IPS-15b (cell line): ENCODE results near the gene LRMDA.

ENCODE experiments used
- H3K27me3 ChIP-seq: one replicate; pipeline ENCODE4 v1.6.1; 2013; ENCODE audit warnings: low read length; ENCODE audit not compliant: control insufficient read depth, insufficient read depth
- H3K36me3 ChIP-seq: one replicate; pipeline ENCODE4 v1.6.1; 2013; ENCODE audit warnings: low read length; ENCODE audit not compliant: control insufficient read depth, insufficient read depth
- H3K4me1 ChIP-seq: one replicate; pipeline ENCODE4 v1.6.1; 2013; ENCODE audit warnings: mild to moderate bottlenecking, low read length; ENCODE audit not compliant: control insufficient read depth, insufficient read depth
- H3K4me3 ChIP-seq: one replicate; pipeline ENCODE4 v1.5.1; 2013; ENCODE audit warnings: low read depth, low read length
- H3K9ac ChIP-seq: one replicate; pipeline ENCODE4 v1.6.1; 2013; ENCODE audit warnings: low read depth, mild to moderate bottlenecking, low read length
- H3K9me3 ChIP-seq: one replicate; pipeline ENCODE4 v1.6.1; 2013; ENCODE audit warnings: mild to moderate bottlenecking, low read length; ENCODE audit not compliant: control insufficient read depth, insufficient read depth

LRMDA gene

GRCh38 chr10:75730847-75731246 is 299.4 kb downstream of the LRMDA start:
- no peaks in the 10 kb centered on the region for H3K36me3 ChIP-seq

GRCh38 chr10:75733135-75733890 is 301.9 kb downstream of the LRMDA start:
- H3K4me1 ChIP-seq: no peaks in the 10 kb centered on the region
- no peak overlapping the region for H3K9ac ChIP-seq
- H3K4me3 ChIP-seq: no peak overlapping the region
- no peaks in the 10 kb centered on the region for H3K27me3 ChIP-seq
- no peaks in the 10 kb centered on the region for H3K9me3 ChIP-seq
- no peaks in the 10 kb centered on the region for H3K36me3 ChIP-seq

More at GRCh38 chr10:75730847-75731246, 299.4 kb downstream of the LRMDA start:
- H3K9me3 ChIP-seq: no peaks in the 10 kb centered on the region
- H3K4me3 ChIP-seq: no peak overlapping the region
- no peaks in the 10 kb centered on the region for H3K27me3 ChIP-seq
- no peak overlapping the region for H3K9ac ChIP-seq
- no peaks in the 10 kb centered on the region for H3K4me1 ChIP-seq

- Histone ChIP-seq H3K9ac (no peak overlapping the region), H3K4me3 (no peak overlapping the region), H3K36me3 (no peaks in the 10 kb centered on the region), H3K27me3 (no peaks in the 10 kb centered on the region), H3K9me3 (no peaks in the 10 kb centered on the region), H3K4me1 (no peaks in the 10 kb centered on the region)
Measured at GRCh38 chr10:75736151-75736640, 304.8 kb downstream of the LRMDA start.

- Histone ChIP-seq H3K4me3 (no peak overlapping the region), H3K27me3 (no peaks in the 10 kb centered on the region), H3K4me1 (no peaks in the 10 kb centered on the region), H3K36me3 (no peaks in the 10 kb centered on the region), H3K9me3 (no peaks in the 10 kb centered on the region), H3K9ac (no peak overlapping the region)
Measured at GRCh38 chr10:75736889-75737579, 305.6 kb downstream of the LRMDA start.

DNA sequence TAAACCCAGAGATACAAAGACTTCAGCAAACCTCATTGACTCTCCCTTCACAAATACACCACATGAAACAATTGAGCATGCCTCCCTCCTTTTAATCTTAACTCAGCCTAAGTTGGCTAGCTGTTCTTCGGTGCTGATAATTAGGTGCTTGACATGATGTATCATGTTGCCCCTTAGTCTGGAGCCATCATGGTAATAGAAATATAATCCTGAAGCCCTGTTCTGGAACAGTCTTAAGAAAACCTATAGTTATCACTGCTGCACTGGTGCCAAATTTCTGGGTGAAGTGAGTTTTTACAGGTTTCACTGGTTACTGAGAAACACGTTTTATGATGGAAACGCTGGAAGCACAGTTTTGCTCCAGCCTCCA is 306.1 kb downstream of the LRMDA start:
- H3K9me3 ChIP-seq: no peaks in the 10 kb centered on the region
- no peaks in the 10 kb centered on the region for H3K27me3 ChIP-seq
- H3K4me3 ChIP-seq: no peak overlapping the region
- no peak overlapping the region for H3K9ac ChIP-seq
- H3K4me1 ChIP-seq: no peaks in the 10 kb centered on the region
- H3K36me3 ChIP-seq: no peaks in the 10 kb centered on the region

DNA sequence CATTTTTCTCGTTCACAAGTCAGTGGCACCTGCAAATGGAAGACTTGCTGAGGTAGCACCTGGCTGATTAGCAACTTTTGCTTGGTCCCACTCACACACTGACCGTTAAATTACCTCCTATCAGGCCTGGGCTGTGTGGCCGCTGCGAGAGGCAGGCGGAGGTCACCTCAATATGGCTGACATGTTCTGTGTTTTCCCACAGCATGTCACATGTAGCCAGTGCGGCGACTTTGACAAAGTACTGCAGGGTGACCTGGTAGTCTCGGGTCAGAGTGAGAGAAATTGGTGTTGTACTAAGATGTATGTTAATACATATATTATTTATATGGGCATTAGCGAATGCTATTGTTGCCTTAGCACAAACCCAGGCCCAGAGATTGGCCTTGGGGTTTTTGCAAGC is 307.5 kb downstream of the LRMDA start:
- no peaks in the 10 kb centered on the region for H3K27me3 ChIP-seq

GRCh38 chr10:75739414-75740143 is 308.2 kb downstream of the LRMDA start:
- Histone ChIP-seq H3K9me3 (no peaks in the 10 kb centered on the region), H3K4me3 (no peak overlapping the region), H3K4me1 (no peaks in the 10 kb centered on the region), H3K9ac (no peak overlapping the region), H3K27me3 (no peaks in the 10 kb centered on the region), H3K36me3 (no peaks in the 10 kb centered on the region)

More for the DNA sequence above, 307.5 kb downstream of the LRMDA start:
- Histone ChIP-seq H3K4me3 (no peak overlapping the region), H3K36me3 (no peaks in the 10 kb centered on the region), H3K4me1 (no peaks in the 10 kb centered on the region), H3K9me3 (no peaks in the 10 kb centered on the region), H3K9ac (no peak overlapping the region)

DNA sequence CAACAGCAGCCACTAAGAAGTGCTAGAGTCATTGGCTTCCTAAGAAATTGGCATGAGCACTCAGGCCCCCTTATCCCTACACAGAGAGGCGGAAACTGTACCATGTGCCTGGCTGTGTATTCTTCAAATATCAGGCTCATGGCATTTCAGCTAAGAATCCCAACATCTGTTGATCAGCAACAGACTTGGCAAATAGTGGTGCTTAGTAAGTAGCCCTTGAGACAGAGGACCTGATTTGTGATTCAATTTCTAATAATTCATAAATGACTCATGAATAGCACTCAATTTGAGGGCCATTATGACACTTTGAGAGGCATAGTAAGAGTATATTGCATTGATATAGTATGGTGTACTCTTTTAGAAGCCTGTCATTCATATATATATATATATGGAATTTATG is 309.1 kb downstream of the LRMDA start:
- Histone ChIP-seq H3K27me3 (no peaks in the 10 kb centered on the region), H3K4me1 (no peaks in the 10 kb centered on the region), H3K9me3 (no peaks in the 10 kb centered on the region), H3K36me3 (no peaks in the 10 kb centered on the region), H3K9ac (no peak overlapping the region), H3K4me3 (no peak overlapping the region)

- H3K27me3 ChIP-seq: no peaks in the 10 kb centered on the region
- no peaks in the 10 kb centered on the region for H3K36me3 ChIP-seq
- no peak overlapping the region for H3K9ac ChIP-seq
- no peaks in the 10 kb centered on the region for H3K4me1 ChIP-seq
- H3K9me3 ChIP-seq: no peaks in the 10 kb centered on the region
- H3K4me3 ChIP-seq: no peak overlapping the region
Measured at GRCh38 chr10:75742355-75742754, 310.9 kb downstream of the LRMDA start.

GRCh38 chr10:75743291-75743778 is 311.9 kb downstream of the LRMDA start:
- Histone ChIP-seq H3K4me1 (no peaks in the 10 kb centered on the region), H3K4me3 (no peak overlapping the region), H3K9me3 (no peaks in the 10 kb centered on the region)

GRCh38 chr10:75744261-75744660 is 312.8 kb downstream of the LRMDA start:
- Histone ChIP-seq H3K4me3 (no peak overlapping the region), H3K9ac (no peak overlapping the region), H3K4me1 (no peaks in the 10 kb centered on the region), H3K27me3 (no peaks in the 10 kb centered on the region), H3K9me3 (no peaks in the 10 kb centered on the region), H3K36me3 (no peaks in the 10 kb centered on the region)

More at GRCh38 chr10:75743291-75743778, 311.9 kb downstream of the LRMDA start:
- no peaks in the 10 kb centered on the region for H3K36me3 ChIP-seq
- no peak overlapping the region for H3K9ac ChIP-seq
- H3K27me3 ChIP-seq: no peaks in the 10 kb centered on the region
